Adrenal gland (tissue), 12 donors: ENCODE results near the gene ZG16. TPM values are rescaled to one million over a fixed set of nuclear protein-coding genes. Genes with fewer than 3 reads are reported as not detected.

ENCODE experiments used
- DNase-seq, 7 donors: peaks; one replicate each; pipeline ENCODE4 v3.0.0-alpha.2; 2019 to 2020
- H3K27ac ChIP-seq, 5 donors: fragments of 200-600 bp; sonication (generic) in 4 of 5; 1 replicate in 3 of 5; 2 replicates in 2 of 5; pipeline versions ENCODE4 v1.5.1 to v1.8.0; 2016 to 2020; ENCODE audit warnings: mild to moderate bottlenecking in 1 of 5
- H3K27me3 ChIP-seq: fragments of 200-600 bp; 2 replicates; pipeline ENCODE4 v1.8.0; 2021
- H3K36me3 ChIP-seq, 2 donors: fragments of 200-600 bp; replicated peaks in 1 of 2; 1 replicate in 1 of 2; 2 replicates in 1 of 2; pipeline versions ENCODE4 v1.5.1 to v1.8.0; 2018 to 2022
- H3K4me1 ChIP-seq, 2 donors: fragments of 200-600 bp; replicated peaks in 1 of 2; 1 replicate in 1 of 2; 2 replicates in 1 of 2; pipeline versions ENCODE4 v1.5.1 to v1.8.0; 2018 to 2021
- H3K4me3 ChIP-seq, 4 donors: fragments of 200-600 bp; sonication (generic) in 3 of 4; one replicate each; pipeline ENCODE4 v1.5.1; 2016 to 2018
- H3K9me3 ChIP-seq, 3 donors: fragments of 200-600 bp; sonication (generic) in 1 of 3; replicated peaks in 1 of 3; 1 replicate in 2 of 3; 2 replicates in 1 of 3; pipeline versions ENCODE4 v1.5.1 to v1.8.0; 2016 to 2021
- POLR2A ChIP-seq, 2 donors: fragments of 450-650 bp; IDR thresholded peaks; one replicate each; pipeline ENCODE4 v1.6.1; 2017; ENCODE audit warnings: antibody characterized with exemption in 2 of 2, mild to moderate bottlenecking in 2 of 2, moderate library complexity in 1 of 2
- WGBS, 4 donors: extraction: QIAGEN DNeasy Blood & Tissue Kit in 2 of 4; methylation state at CpG; one replicate each; pipeline versions ENCODE4 v1.1.5 to v1.1.7; 2013 to 2017; 5-methylcytosine and 5-hydroxymethylcytosine counted together
- intact Hi-C, 2 donors: fragments of 100-400 bp; cut with DNase I; formaldehyde crosslinking; loops; one replicate each; pipeline versions ENCODE4 v1.14.1 to v1.15.0; 2022 to 2023
- polyA plus RNA-seq, 3 donors: library from polyadenylated mRNA; stranded (reverse); fragments of 200-250 nt in 2 of 3; fragments of 350-450 nt in 1 of 3; fragmentation: Illumina TruSeq in 1 of 3; extraction: RNeasy Lipid Tissue Mini Kit (QIAGEN cat#74804) in 1 of 3; gene quantifications; one replicate each; pipeline ENCODE4 v1.2.3, GENCODE V29; 2013 to 2014
- total RNA-seq, 9 donors: library from RNA; depleted of rRNA in 4 of 9; stranded (reverse); fragments of >200 nt in 4 of 9; fragments of 120-200 nt in 1 of 9; fragmentation: NEBNext Ultra II Directional in 1 of 9; extraction: Animal tissue kit (Norgen Biotek cat#: 25700) in 1 of 9; gene quantifications; one replicate each; pipeline versions ENCODE4 v1.1.0 to v1.2.4, GENCODE V29; 2013 to 2023
- TF ChIP-seq, protein P1 (sequence below), 6 experiments: fragments of 450-650 bp in 4 of 6; fragments of 200-600 bp in 2 of 6; sonication (generic) in 1 of 6; IDR thresholded peaks; 1 replicate in 5 of 6; 2 replicates in 1 of 6; pipeline versions ENCODE4 v1.5.1 to v1.8.0; 2016 to 2021; ENCODE audit warnings: antibody characterized with exemption in 6 of 6, mild to moderate bottlenecking in 2 of 6, moderate library complexity in 1 of 6
- donor health status: healthy with polysubstance abuse.
- donor health status: Bipolar disorder and iron deficiency.
- donor health status: DM: yes; HTN: yes; CAD: no.
- donor health status: DM: no; HTN: no; CAD: no.
- donor health status: DM: no; HTN: no; CAD: no.
- donor health status: DM: yes; HTN: yes; CAD: no.

ZG16 gene
- total and polyA plus RNA-seq, 12 donors: 0.07 to 0.20 (median 0.14) TPM; not detected in 8

DNA sequence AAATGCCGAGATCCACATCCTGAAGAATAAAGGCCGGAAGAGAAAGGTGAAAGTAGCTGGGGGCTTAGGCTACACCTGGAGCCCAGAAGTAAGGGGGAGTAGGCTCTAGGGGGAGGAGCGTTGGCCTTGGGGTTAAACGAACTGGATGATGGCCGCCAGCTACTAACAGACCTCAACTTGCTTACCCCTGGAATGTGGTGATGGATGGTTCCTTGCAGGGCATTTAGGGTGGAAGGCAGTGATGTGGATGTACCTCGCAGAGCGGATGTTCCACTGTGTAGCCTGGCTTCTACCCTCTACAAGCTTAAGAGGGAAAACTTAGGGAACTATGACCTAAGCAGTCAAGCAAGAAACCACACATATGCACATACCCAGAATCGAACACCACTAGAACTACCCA lies 26.0 kb downstream of the ZG16 start:
- Histone ChIP-seq H3K27ac (peak overlapping the region in 2 of 5 donors; percentile 94 to 98), H3K4me3 (no peak overlapping the region), H3K9me3 (no peaks in the 10 kb centered on the region), H3K27me3 (no peaks in the 10 kb centered on the region), H3K4me1 (peaks cover 17 to 23% of the 10 kb centered on the region in 2 donors), H3K36me3 (peaks cover 0 to 15% of the 10 kb centered on the region in 2 donors)
- peak in 2 of 7 donors; percentile 27 to 59 for DNase-seq
- TF ChIP-seq, protein P1, sequence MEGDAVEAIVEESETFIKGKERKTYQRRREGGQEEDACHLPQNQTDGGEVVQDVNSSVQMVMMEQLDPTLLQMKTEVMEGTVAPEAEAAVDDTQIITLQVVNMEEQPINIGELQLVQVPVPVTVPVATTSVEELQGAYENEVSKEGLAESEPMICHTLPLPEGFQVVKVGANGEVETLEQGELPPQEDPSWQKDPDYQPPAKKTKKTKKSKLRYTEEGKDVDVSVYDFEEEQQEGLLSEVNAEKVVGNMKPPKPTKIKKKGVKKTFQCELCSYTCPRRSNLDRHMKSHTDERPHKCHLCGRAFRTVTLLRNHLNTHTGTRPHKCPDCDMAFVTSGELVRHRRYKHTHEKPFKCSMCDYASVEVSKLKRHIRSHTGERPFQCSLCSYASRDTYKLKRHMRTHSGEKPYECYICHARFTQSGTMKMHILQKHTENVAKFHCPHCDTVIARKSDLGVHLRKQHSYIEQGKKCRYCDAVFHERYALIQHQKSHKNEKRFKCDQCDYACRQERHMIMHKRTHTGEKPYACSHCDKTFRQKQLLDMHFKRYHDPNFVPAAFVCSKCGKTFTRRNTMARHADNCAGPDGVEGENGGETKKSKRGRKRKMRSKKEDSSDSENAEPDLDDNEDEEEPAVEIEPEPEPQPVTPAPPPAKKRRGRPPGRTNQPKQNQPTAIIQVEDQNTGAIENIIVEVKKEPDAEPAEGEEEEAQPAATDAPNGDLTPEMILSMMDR (IDR thresholded peaks at IDR 0.05): no peak
- no peak for TF ChIP-seq POLR2A (IDR thresholded peaks at IDR 0.05)
- intact Hi-C loops: no loop called here
- WGBS, 4 donors: 70 to 77% (median 75%) methylated on average over 7 to 8 of the region's 8 CpGs

DNA sequence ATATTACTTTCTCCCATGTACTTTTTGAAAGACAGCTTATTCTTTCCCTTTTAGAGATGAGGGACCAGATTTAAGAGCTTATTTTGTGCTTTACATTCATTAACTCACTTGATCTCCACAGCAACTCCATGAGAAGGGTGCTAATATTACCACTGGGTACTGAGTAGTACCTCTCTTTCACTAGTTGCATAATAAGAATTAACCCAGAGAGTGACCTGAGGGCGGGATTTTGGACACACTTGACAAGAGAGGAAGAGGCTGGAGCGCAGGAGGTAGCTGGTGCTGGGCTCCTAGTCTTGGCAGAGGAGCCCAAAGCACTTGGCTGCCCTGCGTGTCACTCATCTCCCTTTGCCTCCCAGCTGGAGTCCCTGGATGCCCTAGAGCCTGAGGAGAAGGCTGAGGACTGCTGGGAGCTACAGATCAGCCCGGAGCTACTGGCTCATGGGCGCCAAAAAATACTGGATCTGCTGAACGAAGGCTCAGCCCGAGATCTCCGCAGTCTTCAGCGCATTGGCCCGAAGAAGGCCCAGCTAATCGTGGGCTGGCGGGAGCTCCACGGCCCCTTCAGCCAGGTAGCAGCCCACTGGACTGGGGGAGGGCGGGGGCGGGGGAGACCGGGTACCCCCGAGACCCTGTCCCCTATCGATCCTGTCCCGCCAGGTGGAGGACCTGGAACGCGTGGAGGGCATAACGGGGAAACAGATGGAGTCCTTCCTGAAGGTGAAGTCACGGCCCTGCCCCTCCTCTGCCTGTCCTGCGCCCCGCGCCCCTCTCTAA lies 26.6 kb downstream of the ZG16 start:
- 2 to 5% (median 4%) methylated on average over 9 to 26 of the region's 26 CpGs for WGBS, 4 donors
- intact Hi-C loops: no loop called here
- Histone ChIP-seq H3K4me3 (peak overlapping the region; percentile 38 to 97 (median 56)), H3K36me3 (peaks cover 0 to 15% of the 10 kb centered on the region in 2 donors), H3K27me3 (no peaks in the 10 kb centered on the region), H3K9me3 (no peaks in the 10 kb centered on the region), H3K4me1 (peaks cover 23 to 30% of the 10 kb centered on the region in 2 donors), H3K27ac (peak overlapping the region; percentile 72 to 98 (median 94))
- TF ChIP-seq, protein P1 (IDR thresholded peaks at IDR 0.05): no peak
- TF ChIP-seq POLR2A (IDR thresholded peaks at IDR 0.05): peak in 1 of 2 donors; percentile 68
- peak; percentile 54 to 88 (median 77) for DNase-seq

DNA sequence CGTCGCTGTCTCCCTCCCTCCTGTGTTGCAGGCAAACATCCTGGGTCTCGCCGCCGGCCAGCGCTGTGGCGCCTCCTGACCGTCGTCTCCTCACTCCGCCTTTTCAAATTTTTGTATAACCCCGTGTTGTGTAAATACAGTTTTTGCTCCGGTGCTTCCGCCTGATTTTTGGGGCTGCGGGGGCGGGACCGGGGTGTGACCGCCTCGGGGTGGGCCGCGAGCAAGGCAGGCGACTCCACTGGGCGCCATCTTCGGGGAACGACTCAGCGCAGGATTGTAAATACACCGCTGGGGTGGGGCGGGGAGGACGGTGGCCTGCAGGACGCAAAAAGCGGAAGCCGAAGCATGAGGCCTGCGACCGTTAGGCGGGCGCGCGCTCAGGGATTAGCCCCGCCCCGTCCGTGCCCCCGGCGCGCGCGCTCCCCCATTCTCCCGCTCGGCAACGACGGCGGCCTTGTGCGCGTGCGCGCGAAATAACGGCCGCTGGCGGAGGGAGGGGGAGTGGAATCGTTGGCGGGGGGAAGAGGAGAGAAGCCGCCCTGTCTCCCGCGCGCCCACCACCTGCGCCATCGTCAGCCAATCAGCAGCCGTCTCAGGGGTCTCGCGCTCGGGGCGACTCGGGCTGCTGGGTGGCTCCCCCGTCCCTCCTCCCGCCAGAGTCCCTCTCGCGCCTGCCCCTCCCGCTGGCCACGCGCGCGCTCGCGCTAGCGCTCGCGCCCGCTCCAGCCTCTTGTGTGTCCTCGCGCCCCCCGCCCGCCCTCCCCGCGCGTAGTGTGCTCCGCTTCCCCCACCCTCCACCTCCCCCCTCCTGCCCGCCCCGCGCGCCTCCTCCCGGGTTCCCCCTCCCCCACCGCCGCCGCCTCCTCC lies 27.4 kb downstream of the ZG16 start:
- WGBS, 4 donors: 0 to 1% (median 1%) methylated on average over 28 to 99 of the region's 103 CpGs
- peak; percentile 97 to 99 (median 98) for DNase-seq
- intact Hi-C loops: no loop called here
- H3K4me3 ChIP-seq: peak overlapping the region; percentile 38 to 97 (median 56)
- TF ChIP-seq, protein P1 (IDR thresholded peaks at IDR 0.05): peak in 1 of 6 experiments; percentile 30
- peak; percentile 28 to 91 for TF ChIP-seq POLR2A (IDR thresholded peaks at IDR 0.05)
- peaks cover 0 to 18% of the 10 kb centered on the region in 2 donors for H3K36me3 ChIP-seq
- peaks cover 23 to 38% of the 10 kb centered on the region in 2 donors for H3K4me1 ChIP-seq
- H3K27ac ChIP-seq: peak overlapping the region; percentile 72 to 98 (median 94)
- H3K27me3 ChIP-seq: no peaks in the 10 kb centered on the region
- no peaks in the 10 kb centered on the region for H3K9me3 ChIP-seq

DNA sequence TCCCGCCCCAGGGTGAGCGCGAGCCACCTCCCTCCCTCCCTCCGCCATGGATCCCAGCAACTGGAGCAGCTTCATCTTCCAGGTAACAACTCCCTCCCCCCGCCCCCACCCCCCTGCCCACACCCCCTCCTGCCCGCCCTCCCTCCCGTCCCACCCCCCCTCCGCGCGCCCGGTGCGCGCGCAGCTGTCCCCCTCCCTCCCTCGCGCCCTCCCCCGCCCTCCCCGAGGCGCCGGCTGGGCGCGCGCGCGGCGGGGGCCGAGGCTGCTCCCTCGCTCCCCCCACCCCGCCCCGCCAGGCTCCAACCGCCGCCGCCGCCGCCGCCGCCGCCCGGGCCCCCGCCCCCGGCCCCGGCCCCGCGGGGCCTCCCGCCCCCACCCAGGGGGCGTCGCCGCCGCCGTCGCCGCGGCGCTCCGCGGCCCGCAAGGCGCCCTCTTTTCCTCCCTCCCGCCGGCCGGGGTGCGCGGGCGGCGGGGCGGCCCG lies 28.1 kb downstream of the ZG16 start, which contains the start of gene MAZ:
MAZ (plus strand) TSS at position 431 of the 481 bp plus-strand sequence. CDS start 173 bp downstream, outside the sequence.
- peak in 5 of 7 donors; percentile 95 to 97 (median 95) for DNase-seq
- WGBS, 4 donors: 0 to 3% methylated on average over 17 to 40 of the region's 67 CpGs; no CpG with 5 or more reads in 2 of the 4 donors
- peak within 1 kb of the TSS; percentile 72 to 98 (median 94) for H3K27ac ChIP-seq
- TF ChIP-seq POLR2A (IDR thresholded peaks at IDR 0.05): no peak
- TF ChIP-seq, protein P1 (IDR thresholded peaks at IDR 0.05): no peak
- H3K4me3 ChIP-seq: peak within 1 kb of the TSS in 3 of 4 donors; percentile 43 to 97 (median 69)
- peaks cover 23 to 44% of the 10 kb centered on the region in 2 donors for H3K4me1 ChIP-seq
- H3K36me3 ChIP-seq: peaks cover 0 to 18% of the 10 kb centered on the region in 2 donors
- H3K9me3 ChIP-seq: no peaks in the 10 kb centered on the region
- intact Hi-C loops: no loop called here
- no peaks in the 10 kb centered on the region for H3K27me3 ChIP-seq
